GM21717 (cell line): ENCODE results near the gene NIPAL4.

Experiments
- ATAC-seq: cut with Tn5 transposase; IDR thresholded peaks from one replicate; pipeline ENCODE4 v1.9.1; 2021; ENCODE audit warnings: mild to moderate bottlenecking, moderate library complexity; ENCODE audit not compliant: unreplicated experiment

NIPAL4 gene

GRCh38 chr5:157484768-157485167, 24.8 kb downstream of the NIPAL4 start:
- no peak for ATAC-seq

DNA sequence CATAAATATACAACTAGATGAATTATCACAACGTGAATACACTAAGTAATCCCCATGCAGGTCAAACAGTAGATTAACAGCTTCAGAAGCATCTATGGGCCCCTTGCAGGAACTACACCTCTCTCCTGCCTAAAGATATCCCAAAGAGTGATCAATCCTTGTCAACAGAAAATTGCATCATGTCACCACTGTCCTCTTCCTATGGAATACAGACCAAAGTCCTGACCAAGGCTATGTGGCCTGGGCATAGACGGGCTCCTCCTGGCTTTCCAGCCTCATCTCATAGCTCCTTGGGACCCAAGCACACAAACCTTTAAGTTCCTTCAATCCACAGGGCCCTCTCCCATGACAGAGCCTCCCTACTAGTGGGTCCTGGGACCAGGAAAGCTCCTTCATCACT, 25.3 kb downstream of the NIPAL4 start:
- no peak for ATAC-seq

DNA sequence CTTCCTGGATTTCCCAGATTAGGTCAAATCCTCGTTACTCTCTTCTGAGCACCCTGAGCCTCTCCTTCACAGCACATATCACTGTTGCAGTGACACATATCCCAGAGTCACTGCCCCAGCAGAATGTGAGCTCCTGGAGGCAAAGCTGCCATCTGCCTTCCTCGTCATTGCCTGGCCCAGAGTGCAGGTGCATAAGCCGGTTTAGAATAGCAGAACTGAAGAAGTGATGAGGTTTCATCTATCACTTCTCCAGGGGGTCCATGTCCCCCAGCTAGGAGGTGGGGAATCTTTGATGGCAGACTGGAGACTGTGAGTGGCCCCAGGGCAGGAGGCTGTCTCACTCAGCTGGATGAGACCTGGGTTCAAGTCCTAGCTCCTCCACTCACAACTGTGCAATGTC, 25.8 kb downstream of the NIPAL4 start:
- peak; percentile 46 for ATAC-seq

- peak; percentile 51 for ATAC-seq
These were observed 26.2 kb downstream of the NIPAL4 start for GRCh38 chr5:157486221-157486681.

GRCh38 chr5:157486861-157487260, 26.8 kb downstream of the NIPAL4 start:
- ATAC-seq, result peak; percentile 45

DNA sequence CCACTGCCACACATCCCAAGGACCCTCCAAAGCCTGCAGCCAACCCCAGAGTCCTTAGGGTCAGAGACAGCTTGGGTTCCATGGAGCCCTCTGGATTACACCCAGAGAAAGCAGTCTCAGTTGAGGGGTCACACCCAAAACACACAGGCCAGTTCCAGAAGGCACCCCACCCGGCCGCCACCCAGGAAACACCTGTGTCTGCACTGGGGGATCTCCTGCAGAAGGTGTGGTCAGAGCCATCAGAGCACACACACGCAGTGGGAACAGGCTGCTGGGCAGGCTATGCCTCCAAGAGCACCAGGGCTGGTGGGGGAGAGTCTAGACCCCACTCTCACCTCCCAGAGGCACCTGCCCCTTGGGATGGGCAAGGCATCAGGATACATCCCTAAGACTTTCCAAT, 27.3 kb downstream of the NIPAL4 start:
- no peak for ATAC-seq

DNA sequence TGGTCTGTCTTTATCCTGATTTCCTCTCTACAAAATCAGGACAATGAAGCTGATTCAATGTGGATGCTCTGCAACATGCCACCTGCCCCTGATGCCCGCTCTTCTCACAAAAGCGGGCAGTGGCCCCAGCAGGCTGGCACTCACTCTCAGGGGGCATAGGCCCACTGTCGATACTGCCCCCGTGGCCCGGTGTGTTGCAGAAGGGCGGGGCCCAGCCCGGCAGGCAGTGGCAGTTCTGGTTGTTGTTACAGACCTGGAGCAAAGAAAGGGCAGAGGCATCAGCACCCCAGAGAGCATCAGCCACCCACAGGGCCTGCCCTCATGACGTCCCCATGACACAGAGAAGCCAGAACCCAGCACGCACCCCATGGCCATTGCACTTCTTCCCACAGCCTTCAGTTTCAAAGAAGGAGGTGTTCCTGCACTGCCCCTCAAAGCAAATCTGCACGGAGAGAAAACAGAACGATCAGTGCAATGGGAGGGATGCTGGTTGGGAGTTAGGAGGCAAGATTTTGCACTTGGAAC, 31.5 kb downstream of the NIPAL4 start:
- no peak for ATAC-seq

DNA sequence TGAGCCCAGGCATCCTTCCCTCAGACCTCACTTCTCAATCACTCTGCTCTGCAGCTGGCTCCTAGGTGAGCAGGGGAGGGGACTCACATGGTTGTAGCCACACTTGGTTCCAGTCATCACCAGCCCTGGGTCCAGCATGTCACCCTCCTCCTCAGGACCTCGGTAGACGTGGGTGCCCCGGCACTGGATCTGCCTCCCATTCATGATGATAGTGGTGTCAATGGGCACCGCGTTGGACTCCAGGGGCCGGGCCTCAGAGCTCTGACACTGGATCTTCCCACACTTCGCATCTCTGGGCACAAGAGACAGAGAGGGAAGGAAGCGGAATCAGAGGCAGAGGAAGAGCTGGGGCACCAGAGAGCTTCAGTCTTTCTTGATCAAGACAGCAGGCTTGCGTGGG, 32.9 kb downstream of the NIPAL4 start:
- no peak for ATAC-seq

DNA sequence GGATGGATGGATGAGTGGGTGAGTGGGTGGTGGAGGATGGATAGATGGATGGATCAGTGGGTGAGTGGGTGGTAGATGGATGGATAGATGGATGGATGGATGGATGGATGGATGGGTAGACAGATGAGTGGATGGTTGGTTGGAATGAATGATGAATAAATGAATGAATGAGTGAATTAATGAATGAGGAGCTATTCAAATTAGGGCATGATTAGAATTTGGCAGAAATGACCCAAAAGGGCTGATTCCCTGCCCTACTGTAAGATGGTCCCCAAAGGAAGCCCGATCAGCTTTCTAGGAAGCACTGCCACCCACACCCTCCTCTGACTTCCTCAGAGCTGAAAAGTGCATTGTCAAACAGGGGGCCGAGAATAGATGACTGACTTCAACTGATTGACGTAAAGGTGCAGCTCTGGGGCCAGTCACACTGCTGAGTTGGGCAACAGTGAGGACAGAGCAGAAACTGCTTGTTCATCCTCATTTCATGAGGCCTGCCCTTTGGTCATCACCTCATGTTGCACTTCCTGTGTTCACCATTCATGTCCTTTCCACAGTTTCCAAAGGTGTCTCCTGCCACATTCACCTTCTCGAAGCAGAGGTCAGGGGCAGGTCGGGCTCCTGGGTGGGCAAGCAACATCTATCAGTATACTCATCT, 34.3 kb downstream of the NIPAL4 start:
- ATAC-seq, result no peak

DNA sequence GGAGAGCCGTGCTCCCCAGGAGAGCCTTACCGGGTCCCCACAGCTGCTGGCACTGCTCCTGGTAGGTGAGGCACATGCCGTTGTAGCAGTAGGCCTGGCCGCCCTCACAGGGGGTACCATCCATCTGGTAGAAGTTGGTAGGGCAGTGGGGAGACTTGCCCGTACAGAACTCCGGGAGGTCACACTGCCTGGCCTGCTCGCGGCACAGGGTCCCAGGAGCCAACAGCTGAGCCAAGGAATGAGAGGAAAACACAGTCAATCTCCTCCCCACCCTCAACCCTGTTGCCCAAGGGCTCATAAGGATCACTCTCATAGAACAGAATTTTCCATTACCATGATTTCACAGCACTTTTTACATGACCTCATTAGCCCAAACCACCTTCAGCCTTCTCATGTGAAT, 36.9 kb downstream of the NIPAL4 start:
- no peak for ATAC-seq

DNA sequence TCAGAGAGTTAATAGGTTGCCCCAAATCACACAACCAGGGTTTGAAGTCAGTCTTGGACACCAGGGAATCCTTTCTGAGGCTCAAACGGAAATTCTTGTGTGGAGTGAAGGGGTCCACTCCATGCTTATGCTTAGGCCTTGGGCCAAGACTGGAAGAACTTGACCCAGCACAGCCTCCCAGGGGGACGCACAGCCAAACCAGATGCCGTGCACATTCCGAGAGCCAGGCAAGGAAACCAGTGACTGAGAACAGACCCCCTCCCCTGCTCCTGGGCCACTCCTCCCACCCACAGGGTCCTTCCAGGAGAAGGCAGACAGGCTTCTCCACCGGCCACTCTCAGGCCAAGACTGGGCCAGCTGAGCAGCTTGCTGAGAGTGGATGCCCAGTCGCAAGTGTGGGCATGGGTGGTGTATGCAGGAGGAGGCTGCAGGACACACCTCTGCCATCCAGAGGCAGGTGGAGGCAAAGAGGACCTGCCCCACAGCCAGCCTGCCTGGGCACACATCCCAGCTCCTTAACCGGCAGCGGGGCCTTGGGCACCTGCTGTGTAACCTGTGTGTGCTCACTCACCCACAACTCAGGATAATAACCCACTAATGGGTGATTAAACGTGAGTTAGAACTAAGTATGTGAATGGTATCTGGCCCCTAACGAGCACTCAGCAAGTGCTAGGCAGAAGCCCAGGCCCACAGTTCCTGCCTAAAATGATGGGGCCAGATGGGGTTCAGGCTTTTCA, 38.0 kb downstream of the NIPAL4 start:
- no peak for ATAC-seq

- ATAC-seq, result peak; percentile 85
These were observed 42.2 kb downstream of the NIPAL4 start for GRCh38 chr5:157502143-157502647.

GRCh38 chr5:157504053-157504452, 44.0 kb downstream of the NIPAL4 start:
- no peak for ATAC-seq

DNA sequence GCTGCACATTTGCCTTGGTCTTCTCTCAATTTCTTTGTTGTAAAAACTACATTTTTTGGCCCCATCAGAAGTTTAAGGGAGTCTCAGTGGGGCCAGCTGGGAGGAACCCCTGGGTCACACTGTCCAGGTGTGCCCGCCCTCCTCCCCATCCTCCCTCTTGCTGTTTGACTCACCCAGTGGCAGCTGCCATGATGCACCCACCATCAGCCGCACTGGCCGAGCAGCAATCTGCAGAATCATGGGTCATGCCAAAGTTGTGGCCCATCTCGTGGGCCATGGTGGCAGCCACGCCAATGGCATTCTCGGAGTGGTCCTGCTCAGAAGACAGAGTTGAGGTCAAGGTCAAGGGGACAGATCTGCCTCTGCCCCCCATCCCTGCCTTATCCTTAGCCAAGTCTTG, 45.5 kb downstream of the NIPAL4 start:
- ATAC-seq, result no peak

DNA sequence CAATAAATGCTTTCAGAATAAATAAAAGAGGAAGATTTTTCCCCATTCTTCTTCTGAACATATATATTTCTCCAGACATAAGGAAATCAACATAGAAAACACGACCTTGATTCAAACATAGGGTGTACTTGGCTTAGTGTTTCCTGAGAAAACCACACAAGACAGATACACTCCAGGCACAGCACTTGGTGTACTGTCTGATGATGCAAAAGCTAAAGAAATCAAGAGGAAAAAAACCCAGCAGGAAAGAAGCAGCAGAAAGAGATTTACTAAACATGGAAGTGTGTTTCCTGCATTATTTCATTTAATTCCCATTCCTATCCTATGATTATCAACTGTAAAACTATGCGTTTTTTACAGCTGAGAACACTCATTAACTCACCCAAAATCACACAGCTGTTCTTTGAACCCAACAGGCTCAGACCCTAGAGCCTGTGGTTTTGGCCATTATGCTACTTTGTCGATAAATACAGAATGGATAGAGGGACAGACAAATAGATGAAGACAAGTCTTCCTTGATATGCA, 46.1 kb downstream of the NIPAL4 start:
- ATAC-seq, result no peak

- no peak for ATAC-seq
These were observed 47.2 kb downstream of the NIPAL4 start for GRCh38 chr5:157506981-157507780.

DNA sequence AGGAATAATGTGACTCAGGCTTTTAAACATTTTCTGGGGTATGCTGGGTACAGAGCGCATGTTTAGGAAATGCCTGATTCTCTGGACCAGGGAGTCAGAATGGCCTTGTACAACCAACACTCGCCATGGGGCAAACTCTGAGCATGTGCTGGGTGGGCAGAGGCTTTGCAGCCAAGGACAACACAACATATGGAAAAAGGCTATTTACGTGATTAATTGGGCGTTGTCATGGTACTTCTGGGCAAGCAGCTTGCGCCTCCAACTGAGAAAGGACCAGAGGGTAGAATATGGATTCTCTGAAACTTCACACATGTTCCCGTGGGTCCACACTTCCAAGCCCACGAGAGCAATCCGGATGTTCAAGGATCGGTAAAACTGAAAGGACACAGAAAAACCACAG, 49.1 kb downstream of the NIPAL4 start:
- no peak for ATAC-seq

- no peak for ATAC-seq
These were observed 49.6 kb downstream of the NIPAL4 start for GRCh38 chr5:157509587-157509986.

DNA sequence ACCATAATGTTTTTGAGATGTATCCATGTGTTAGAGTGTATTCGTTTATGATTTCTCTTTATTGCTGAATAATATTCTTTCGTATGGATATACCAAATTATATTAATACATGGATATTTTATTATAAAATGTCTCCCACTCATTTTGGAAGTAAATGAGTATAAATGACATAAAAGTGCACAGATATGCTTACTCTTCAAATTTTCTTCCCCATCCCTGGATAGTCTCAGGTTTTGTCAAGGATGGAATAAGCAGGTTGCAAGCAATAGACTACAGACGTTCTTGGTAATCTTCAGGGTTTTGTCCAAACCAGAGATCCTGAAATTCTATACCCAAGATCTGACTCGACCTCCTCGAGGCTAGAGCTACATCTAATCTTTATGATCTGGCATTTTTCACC, 50.7 kb downstream of the NIPAL4 start:
- ATAC-seq, result no peak

DNA sequence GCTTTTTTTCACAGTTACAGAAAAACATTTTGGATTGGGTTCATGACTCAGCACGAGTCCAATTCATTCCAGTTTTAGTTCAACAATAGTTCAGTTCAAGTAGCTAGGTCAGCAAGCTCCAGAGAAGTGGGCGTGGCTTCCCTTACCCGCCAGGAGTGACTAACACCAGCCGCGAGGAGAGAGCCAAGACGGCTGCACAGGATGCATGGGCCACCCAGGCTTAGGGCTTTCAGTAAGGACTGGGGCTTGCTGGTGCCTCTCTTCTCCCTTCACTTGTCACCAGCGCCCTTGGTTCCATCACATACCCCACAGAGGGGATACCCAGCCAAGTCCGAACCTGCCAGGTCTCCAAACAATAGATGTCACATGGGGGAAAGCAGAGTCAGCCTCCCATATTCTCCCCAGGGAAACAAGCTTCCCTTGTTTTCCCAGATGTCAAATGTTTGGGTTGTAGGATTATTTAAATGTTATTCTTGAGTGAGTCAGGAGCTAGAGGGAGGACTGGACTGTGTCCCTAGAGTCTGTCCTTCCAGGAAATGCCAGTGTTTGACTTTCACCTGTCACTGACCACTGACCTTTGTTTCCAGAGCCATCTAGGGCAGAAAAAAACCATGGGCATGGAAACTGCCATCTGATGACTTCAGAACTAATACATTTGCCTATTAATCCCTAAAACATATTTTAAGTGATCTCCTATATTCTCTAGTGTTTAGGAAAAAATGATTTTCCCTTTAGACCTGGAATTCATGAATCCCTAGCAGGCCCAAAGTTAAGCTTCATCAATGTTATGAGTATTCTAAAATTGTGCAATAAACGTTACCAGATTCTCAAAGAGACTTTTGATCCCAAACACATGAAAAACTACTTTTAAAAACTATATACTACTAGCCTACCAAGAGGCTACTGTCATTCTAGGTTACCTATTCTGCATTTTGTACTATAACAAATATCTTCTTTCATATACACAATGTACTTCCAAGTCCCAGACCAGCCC, 51.9 kb downstream of the NIPAL4 start:
- no peak for ATAC-seq
